Measurements from ENCODE around the gene CTSA.
A peak's percentile ranks its signal among the peaks of the same experiment; 100 is the strongest.

Gene CTSA

DNA sequence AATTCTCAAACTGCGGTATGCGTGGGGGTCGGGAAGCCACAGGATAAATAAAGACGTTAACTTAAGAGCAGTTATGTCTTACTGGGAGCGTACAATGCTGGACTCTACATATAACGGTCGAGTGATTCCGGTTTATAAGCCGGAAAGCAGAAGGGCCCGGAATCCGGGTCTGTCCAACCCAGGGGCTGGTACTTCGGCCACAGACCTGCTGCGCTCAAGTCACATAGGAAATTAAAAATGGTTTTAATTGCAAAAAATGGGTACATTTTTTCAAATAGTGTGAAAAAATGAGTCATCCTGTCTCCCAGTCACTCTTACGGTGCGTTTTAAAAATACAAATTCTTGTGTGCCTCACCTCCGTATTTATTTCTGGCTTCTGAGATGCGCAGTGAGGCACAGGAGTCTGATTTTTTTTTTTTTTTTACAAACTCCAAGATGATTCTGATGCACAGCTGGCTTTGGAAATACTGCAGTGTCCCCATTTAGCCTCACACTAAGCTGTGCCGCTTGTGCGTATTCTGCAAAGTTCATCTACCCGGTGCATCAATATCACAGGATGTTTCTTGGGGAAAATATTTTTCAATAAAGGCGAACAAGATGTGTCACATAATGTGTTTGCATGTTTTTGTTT is 44.4 kb downstream of the CTSA start:
- TF ChIP-seq, protein P1, sequence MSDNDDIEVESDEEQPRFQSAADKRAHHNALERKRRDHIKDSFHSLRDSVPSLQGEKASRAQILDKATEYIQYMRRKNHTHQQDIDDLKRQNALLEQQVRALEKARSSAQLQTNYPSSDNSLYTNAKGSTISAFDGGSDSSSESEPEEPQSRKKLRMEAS (IDR thresholded peaks at IDR 0.05): no peak
- no peak for TF ChIP-seq FOXM1 (IDR thresholded peaks at IDR 0.05; ENCODE audit: borderline replicate concordance, low read depth)
- no peak for TF ChIP-seq NFIC (IDR thresholded peaks at IDR 0.05)
- TF ChIP-seq, protein P2, sequence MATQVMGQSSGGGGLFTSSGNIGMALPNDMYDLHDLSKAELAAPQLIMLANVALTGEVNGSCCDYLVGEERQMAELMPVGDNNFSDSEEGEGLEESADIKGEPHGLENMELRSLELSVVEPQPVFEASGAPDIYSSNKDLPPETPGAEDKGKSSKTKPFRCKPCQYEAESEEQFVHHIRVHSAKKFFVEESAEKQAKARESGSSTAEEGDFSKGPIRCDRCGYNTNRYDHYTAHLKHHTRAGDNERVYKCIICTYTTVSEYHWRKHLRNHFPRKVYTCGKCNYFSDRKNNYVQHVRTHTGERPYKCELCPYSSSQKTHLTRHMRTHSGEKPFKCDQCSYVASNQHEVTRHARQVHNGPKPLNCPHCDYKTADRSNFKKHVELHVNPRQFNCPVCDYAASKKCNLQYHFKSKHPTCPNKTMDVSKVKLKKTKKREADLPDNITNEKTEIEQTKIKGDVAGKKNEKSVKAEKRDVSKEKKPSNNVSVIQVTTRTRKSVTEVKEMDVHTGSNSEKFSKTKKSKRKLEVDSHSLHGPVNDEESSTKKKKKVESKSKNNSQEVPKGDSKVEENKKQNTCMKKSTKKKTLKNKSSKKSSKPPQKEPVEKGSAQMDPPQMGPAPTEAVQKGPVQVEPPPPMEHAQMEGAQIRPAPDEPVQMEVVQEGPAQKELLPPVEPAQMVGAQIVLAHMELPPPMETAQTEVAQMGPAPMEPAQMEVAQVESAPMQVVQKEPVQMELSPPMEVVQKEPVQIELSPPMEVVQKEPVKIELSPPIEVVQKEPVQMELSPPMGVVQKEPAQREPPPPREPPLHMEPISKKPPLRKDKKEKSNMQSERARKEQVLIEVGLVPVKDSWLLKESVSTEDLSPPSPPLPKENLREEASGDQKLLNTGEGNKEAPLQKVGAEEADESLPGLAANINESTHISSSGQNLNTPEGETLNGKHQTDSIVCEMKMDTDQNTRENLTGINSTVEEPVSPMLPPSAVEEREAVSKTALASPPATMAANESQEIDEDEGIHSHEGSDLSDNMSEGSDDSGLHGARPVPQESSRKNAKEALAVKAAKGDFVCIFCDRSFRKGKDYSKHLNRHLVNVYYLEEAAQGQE (IDR thresholded peaks at IDR 0.05; ENCODE audit: low read depth): no peak
- TF ChIP-seq EP300 (IDR thresholded peaks at IDR 0.05; ENCODE audit: borderline replicate concordance): no peak
- no peak for TF ChIP-seq CEBPB (IDR thresholded peaks at IDR 0.05)
- no peak for TF ChIP-seq CREB1 (IDR thresholded peaks at IDR 0.05; ENCODE audit: low read depth)
- no peak for TF ChIP-seq TAF1 (IDR thresholded peaks at IDR 0.05; ENCODE audit: low read depth)
- TF ChIP-seq TEAD4 (IDR thresholded peaks at IDR 0.05): no peak
- TF ChIP-seq EGR1 (IDR thresholded peaks at IDR 0.05): no peak
- no peak for TF ChIP-seq YY1 (IDR thresholded peaks at IDR 0.05; ENCODE audit: low read depth)

DNA sequence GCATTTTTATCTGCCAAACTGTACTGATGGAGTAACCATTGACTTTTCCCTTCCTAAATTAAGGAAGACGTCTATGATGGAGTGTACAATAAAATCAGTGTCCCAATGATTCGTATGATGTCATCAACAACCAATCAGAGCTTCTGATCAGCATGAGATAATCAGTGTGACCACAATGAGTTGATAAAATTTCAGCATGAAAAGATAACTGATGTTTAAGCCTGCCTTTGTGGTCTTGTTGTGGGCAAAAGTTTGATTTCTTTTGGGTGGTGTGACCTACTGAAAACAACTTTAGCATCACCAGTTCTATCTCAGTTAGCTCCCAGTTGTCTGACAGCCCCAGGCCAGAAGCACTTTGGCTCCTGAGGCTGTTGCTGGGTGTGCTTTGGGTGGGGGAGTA is 46.6 kb downstream of the CTSA start:
- no peak for TF ChIP-seq YY1 (IDR thresholded peaks at IDR 0.05; ENCODE audit: low read depth)
- no peak for TF ChIP-seq TEAD4 (IDR thresholded peaks at IDR 0.05)
- no peak for TF ChIP-seq EP300 (IDR thresholded peaks at IDR 0.05; ENCODE audit: borderline replicate concordance)
- no peak for TF ChIP-seq NFIC (IDR thresholded peaks at IDR 0.05)

DNA sequence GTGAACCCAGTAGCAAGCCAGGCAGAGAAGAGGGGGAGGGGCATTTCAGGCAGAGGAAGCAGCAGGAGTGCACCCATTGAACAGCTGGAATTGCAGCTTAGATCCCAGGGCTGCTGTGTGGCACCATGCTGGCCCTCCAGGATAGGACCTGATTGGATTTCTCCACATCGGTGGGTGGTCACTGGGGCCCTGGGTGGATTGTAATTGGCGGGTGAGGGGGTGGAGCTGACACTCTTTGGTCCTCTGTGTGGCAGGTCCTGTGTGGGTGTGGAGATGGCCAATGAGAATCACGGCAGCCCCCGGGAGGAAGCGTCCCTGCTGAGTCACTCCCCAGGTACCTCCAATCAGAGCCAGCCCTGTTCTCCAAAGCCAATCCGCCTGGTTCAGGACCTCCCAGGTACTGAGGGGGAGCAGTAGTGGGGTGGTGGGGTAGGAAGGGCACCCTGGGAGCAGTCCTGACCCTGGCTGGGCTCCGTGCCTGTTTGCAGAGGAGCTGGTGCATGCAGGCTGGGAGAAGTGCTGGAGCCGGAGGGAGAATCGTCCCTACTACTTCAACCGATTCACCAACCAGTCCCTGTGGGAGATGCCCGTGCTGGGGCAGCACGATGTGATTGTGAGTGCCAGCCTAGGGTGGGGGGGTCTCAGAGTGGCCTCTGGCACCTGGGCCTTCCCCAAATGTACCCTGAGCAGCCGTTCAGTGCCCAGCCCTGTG is 47.7 kb downstream of the CTSA start:
- TF ChIP-seq TEAD4 (IDR thresholded peaks at IDR 0.05) (no peak), ZBTB7A (IDR thresholded peaks at IDR 0.05; ENCODE audit: low read depth) (no peak), EGR1 (IDR thresholded peaks at IDR 0.05) (peak; percentile 44; the same call in 1 of the 2 replicates)
- TF ChIP-seq, protein P3, sequence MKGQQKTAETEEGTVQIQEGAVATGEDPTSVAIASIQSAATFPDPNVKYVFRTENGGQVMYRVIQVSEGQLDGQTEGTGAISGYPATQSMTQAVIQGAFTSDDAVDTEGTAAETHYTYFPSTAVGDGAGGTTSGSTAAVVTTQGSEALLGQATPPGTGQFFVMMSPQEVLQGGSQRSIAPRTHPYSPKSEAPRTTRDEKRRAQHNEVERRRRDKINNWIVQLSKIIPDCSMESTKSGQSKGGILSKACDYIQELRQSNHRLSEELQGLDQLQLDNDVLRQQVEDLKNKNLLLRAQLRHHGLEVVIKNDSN (IDR thresholded peaks at IDR 0.05): no peak
- TF ChIP-seq, protein P1 (IDR thresholded peaks at IDR 0.05): peak; percentile 12; the same call in 1 of the 2 replicates

DNA sequence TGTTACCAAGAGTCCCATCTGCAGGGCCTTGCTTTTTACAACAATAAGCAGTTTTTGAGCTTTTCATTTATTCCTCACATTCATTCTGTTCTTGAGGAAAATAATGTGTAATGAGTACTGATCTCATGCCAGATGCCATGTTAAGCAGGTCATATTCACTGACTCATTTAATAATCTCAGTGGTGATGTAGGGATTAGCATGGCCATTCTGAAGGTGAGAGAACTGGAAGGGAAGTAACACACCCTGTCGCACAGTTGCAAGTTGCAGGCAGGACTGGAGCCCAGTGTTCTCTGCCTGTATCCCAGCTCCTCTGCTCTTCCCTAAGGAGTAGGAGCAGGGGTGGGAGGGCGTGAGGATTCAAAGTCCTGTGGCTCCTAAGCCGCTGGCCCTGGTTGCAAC is 48.9 kb downstream of the CTSA start:
- TF ChIP-seq CEBPB (IDR thresholded peaks at IDR 0.05): no peak
- no peak for TF ChIP-seq TEAD4 (IDR thresholded peaks at IDR 0.05)
- TF ChIP-seq, protein P2 (IDR thresholded peaks at IDR 0.05; ENCODE audit: low read depth): no peak
- no peak for TF ChIP-seq FOXM1 (IDR thresholded peaks at IDR 0.05; ENCODE audit: borderline replicate concordance, low read depth)
- TF ChIP-seq EGR1 (IDR thresholded peaks at IDR 0.05): no peak
- TF ChIP-seq, protein P1 (IDR thresholded peaks at IDR 0.05): no peak
- TF ChIP-seq EP300 (IDR thresholded peaks at IDR 0.05; ENCODE audit: borderline replicate concordance): no peak

DNA sequence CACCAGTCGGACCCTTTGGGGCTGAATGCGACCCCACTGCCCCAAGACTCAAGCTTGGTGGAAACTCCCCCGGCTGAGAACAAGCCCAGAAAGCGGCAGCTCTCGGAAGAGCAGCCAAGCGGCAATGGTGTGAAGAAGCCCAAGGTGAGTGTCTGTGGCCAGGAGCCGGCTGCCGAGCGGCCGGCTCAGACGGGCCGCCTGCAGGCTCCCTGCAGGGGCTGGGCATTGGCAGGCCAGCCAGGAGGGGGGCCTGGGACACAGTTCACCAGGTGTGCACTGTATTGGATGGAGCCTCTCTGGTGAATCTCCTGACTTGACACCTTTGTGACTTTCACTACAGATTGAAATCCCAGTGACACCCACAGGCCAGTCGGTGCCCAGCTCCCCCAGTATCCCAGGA is 49.3 kb downstream of the CTSA start:
- TF ChIP-seq CEBPB (IDR thresholded peaks at IDR 0.05) (no peak), CREB1 (IDR thresholded peaks at IDR 0.05; ENCODE audit: low read depth) (no peak), NFIC (IDR thresholded peaks at IDR 0.05) (no peak), TEAD4 (IDR thresholded peaks at IDR 0.05) (no peak), TAF1 (IDR thresholded peaks at IDR 0.05; ENCODE audit: low read depth) (no peak), EP300 (IDR thresholded peaks at IDR 0.05; ENCODE audit: borderline replicate concordance) (no peak), RAD21 (IDR thresholded peaks at IDR 0.05; ENCODE audit: low read depth) (no peak), FOXM1 (IDR thresholded peaks at IDR 0.05; ENCODE audit: borderline replicate concordance, low read depth) (no peak), ZBTB7A (IDR thresholded peaks at IDR 0.05; ENCODE audit: low read depth) (no peak)
- TF ChIP-seq, protein P2 (IDR thresholded peaks at IDR 0.05; ENCODE audit: low read depth): no peak
- TF ChIP-seq, protein P3 (IDR thresholded peaks at IDR 0.05): no peak

All from Ishikawa (cell line).